ENCODE measurements around the gene LY6G5C. TPM values are rescaled to one million over a fixed set of nuclear protein-coding genes. Genes with fewer than 3 reads are reported as not detected.

LY6G5C gene
- total and polyA plus RNA-seq, 2 experiments from 2014 or later: 0.54 to 9.0 TPM

DNA sequence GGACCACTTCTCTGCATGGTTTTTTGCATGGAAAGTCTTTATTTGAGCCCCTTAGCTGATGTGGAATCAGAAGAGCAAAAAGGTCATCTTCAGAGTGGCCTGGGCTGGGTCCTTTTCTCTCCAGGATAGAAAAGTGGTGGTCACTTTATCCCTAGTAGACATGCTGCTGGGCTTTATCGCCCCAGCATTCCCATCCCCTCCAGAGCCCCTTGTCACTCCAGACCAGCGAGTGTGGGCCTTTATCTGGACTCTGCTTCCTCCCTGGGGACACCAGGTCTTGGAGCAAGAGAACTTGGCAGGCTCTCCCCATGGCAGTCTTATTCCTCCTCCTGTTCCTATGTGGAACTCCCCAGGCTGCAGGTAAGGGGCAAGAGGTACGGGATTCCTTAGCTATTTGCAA is 25.7 kb upstream of the LY6G5C start, which contains the start of gene LY6G6F:
TSS of gene LY6G6F (plus strand) at position 268 of the 400 bp plus-strand sequence. CDS start at position 309, 41 bp downstream.
- Histone ChIP-seq H3K36me3 (no peaks in the 10 kb centered on the region), H3K27ac (no peak within 1 kb of the TSS), H3K27me3 (no peaks in the 10 kb centered on the region), H3K4me3 (no peak within 1 kb of the TSS), H3K4me1 (ENCODE audit: low read depth) (peaks cover 6% of the 10 kb centered on the region), H3K9me3 (ENCODE audit: low read depth) (no peaks in the 10 kb centered on the region)
- peak in 1 of 2 donors; percentile 62 for DNase-seq (ENCODE audit: low read depth in 1 of 2, low spot score in 1 of 2)
- no peak for TF ChIP-seq CTCF (IDR thresholded peaks at IDR 0.05; ENCODE audit: low read depth, low read length)

GRCh38 chr6:31705931-31706330 is 25.1 kb upstream of the LY6G5C start:
- no peaks in the 10 kb centered on the region for H3K27me3 ChIP-seq
- no peak overlapping the region for H3K4me3 ChIP-seq
- peaks cover 8% of the 10 kb centered on the region for H3K4me1 ChIP-seq (ENCODE audit: low read depth)
- H3K9me3 ChIP-seq (ENCODE audit: low read depth): no peaks in the 10 kb centered on the region
- TF ChIP-seq CTCF (IDR thresholded peaks at IDR 0.05; ENCODE audit: low read depth, low read length): no peak
- no peaks in the 10 kb centered on the region for H3K36me3 ChIP-seq
- no peak for DNase-seq (ENCODE audit: low read depth in 1 of 2, low spot score in 1 of 2)
- no peak overlapping the region for H3K27ac ChIP-seq

GRCh38 chr6:31702819-31703716 is 22.2 kb upstream of the LY6G5C start, which contains the start of gene ABHD16A:
ABHD16A (minus strand) TSS chr6:31703324; CDS start chr6:31703281, 43 bp downstream.
- DNase-seq (ENCODE audit: low read depth in 1 of 2, low spot score in 1 of 2): peak; percentile 99
- Histone ChIP-seq H3K4me1 (ENCODE audit: low read depth) (peaks cover 8% of the 10 kb centered on the region), H3K27me3 (no peaks in the 10 kb centered on the region), H3K9me3 (ENCODE audit: low read depth) (no peaks in the 10 kb centered on the region), H3K36me3 (peaks cover 5% of the 10 kb centered on the region), H3K4me3 (peak within 1 kb of the TSS; percentile 88), H3K27ac (peak within 1 kb of the TSS; percentile 96)
- TF ChIP-seq CTCF (IDR thresholded peaks at IDR 0.05; ENCODE audit: low read depth, low read length): no peak

DNA sequence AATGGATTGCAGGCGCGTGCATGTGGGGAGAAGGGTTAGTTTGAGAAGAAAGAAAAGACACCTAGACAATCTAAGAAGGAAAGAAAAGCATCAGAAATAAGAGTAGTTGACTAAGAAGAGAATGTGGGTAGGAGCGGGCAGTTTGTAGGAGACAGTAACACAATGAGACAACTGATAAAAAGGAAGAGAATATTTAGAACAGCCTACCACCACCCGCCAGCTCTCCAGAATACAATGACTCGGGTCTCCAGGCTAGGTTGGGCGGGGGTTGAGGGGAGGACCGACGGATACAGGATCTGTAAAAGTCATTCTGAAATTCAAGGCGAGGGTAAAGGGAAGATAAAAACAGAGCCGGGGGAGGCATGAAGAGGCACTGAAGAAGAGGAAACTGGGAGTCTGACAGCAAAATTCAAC is 21.5 kb upstream of the LY6G5C start:
- Histone ChIP-seq H3K4me3 (peak overlapping the region; percentile 88), H3K4me1 (ENCODE audit: low read depth) (peaks cover 8% of the 10 kb centered on the region), H3K36me3 (peaks cover 5% of the 10 kb centered on the region), H3K9me3 (ENCODE audit: low read depth) (no peaks in the 10 kb centered on the region), H3K27me3 (no peaks in the 10 kb centered on the region), H3K27ac (peak overlapping the region; percentile 96)
- DNase-seq (ENCODE audit: low read depth in 1 of 2, low spot score in 1 of 2): peak in 1 of 2 donors; percentile 45
- TF ChIP-seq CTCF (IDR thresholded peaks at IDR 0.05; ENCODE audit: low read depth, low read length): no peak

DNA sequence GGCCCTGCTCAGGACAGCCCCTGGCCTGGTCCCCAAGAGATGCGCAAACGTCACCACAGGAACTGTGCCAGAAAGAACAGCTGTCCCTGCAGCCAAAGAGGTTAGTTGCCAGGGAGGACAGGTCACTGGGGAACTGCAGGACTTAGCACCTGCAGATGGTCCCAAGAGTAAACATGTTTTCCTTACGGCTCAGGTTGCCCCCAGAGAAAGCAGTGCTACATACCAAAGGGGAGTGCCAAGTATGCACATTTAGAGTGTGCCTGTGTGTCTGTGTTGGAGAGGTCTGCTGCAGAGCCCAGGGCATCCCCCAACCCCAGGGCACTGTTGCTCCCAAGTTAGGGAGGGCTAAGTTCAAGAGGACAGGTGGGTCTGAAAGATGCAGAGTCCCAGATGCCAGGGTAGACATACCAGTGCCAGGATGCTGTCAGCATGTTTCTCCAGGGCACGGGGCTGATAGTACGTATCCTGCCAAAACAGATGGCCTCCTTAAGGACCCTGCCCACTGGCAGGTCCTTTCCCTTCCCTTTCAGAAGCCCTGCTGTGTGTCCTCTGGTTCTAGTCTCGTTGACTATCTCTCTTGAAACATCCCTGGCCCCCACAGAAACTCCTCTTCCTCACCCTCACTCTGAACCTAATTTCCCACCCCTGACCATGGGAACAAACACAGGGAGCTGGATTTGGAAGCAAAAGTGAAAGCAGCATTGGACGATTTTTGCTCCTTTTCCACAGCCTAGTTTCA is 21.0 kb upstream of the LY6G5C start:
- Histone ChIP-seq H3K9me3 (ENCODE audit: low read depth) (no peaks in the 10 kb centered on the region), H3K4me3 (peak overlapping the region; percentile 88), H3K27ac (no peak overlapping the region), H3K4me1 (ENCODE audit: low read depth) (peaks cover 8% of the 10 kb centered on the region), H3K36me3 (peaks cover 5% of the 10 kb centered on the region), H3K27me3 (no peaks in the 10 kb centered on the region)
- TF ChIP-seq CTCF (IDR thresholded peaks at IDR 0.05; ENCODE audit: low read depth, low read length): no peak
- peak in 1 of 2 donors; percentile 32 for DNase-seq (ENCODE audit: low read depth in 1 of 2, low spot score in 1 of 2)

Data from cardiac muscle cell (in vitro differentiated cells and primary cell).